ENCODE measurements around the gene GPC1. TPM values are rescaled to one million over a fixed set of nuclear protein-coding genes. Genes with fewer than 3 reads are reported as not detected.

GPC1 gene
- total RNA-seq, 3 donors from 2014 or later, result 13.8 to 56.3 (median 21.0) TPM

DNA sequence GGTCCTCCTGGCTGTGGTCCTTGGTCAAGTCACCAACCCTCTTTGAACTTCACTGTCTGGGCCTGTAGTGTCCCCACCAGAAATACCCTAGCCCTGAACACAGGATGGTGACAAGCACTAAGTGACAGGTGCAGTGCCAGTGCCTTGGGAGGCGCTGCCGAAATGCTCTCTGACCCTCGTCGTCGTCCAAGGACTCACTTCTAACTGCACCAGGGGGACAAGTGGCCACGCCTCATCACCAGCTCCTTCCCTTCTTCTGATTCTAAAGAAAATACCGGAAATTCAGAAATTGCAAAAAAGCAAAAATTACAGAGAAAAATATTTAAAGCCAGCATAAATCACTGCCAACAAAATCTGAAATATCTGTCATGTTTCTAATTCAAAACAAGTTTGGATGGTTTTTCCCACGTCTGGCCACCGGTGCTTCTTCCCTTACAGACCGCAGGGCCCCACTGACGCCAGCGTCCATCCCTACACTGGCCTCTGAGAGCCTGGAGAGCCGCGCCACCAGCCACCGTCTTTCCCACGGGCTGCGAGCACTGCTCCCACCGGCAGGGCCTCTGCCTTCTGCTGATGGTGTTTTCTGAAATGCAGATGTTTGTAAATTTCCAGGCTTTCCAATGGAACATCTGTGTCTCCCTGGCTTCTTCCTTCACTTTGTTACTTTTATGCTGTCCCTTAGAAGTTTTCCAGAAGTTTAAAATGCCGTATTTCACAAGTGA is 37.4 kb upstream of the GPC1 start:
- H3K27ac ChIP-seq, result no peak overlapping the region
- intact Hi-C loops (cut with DNase I; ENCODE audit: low total_unique reads), result loop anchor here (5.0 kb wide), 1 partner anchor 1851 kb away; no protein-coding TSS in a partner anchor
- H3K9me3 ChIP-seq, result no peaks in the 10 kb centered on the region
- H3K4me1 ChIP-seq, result no peaks in the 10 kb centered on the region
- peak in 1 of 2 donors; percentile 24 for DNase-seq (ENCODE audit: low spot score in 2 of 2)
- no peaks in the 10 kb centered on the region for H3K36me3 ChIP-seq
- TF ChIP-seq POLR2AphosphoS5 (IDR thresholded peaks at IDR 0.05) (no peak), POLR2A (IDR thresholded peaks at IDR 0.05) (no peak)
- TF ChIP-seq, protein P1, sequence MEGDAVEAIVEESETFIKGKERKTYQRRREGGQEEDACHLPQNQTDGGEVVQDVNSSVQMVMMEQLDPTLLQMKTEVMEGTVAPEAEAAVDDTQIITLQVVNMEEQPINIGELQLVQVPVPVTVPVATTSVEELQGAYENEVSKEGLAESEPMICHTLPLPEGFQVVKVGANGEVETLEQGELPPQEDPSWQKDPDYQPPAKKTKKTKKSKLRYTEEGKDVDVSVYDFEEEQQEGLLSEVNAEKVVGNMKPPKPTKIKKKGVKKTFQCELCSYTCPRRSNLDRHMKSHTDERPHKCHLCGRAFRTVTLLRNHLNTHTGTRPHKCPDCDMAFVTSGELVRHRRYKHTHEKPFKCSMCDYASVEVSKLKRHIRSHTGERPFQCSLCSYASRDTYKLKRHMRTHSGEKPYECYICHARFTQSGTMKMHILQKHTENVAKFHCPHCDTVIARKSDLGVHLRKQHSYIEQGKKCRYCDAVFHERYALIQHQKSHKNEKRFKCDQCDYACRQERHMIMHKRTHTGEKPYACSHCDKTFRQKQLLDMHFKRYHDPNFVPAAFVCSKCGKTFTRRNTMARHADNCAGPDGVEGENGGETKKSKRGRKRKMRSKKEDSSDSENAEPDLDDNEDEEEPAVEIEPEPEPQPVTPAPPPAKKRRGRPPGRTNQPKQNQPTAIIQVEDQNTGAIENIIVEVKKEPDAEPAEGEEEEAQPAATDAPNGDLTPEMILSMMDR (IDR thresholded peaks at IDR 0.05), result no peak
- H3K27me3 ChIP-seq, result peaks cover 0 to 6% of the 10 kb centered on the region in 2 donors
- H3K4me3 ChIP-seq, result no peak overlapping the region

DNA sequence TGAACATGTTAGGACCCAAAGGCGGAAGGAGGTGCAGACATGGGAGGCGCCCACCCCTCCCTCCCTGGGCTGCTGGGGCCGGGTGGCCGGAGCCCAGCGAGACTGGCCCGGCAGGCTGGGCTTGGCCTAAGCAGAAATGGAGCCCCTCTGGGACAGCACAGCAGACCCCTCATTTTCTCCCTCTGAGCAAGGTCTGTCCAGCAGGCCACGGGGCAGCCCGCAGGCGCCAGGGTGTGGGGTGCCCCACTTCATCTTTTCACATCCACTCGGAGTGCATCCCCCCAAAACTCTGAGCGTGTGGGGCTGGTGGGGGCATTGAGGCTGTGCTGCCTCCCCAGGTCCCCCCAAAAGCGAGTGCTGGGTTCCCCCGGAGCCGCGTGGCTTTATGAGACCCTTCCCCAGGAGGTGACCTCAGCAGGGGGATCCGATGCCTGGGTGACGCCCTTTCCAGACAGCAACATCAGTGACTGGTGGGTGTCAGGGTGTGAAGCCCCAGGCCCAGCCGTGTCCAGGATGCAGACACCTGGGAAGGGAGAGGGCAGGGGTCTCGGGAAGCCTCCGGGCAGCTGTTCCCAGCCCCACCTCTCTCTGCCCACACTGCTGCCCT is 36.7 kb upstream of the GPC1 start:
- peak overlapping the region in 1 of 2 donors; percentile 38 for H3K27ac ChIP-seq
- no peaks in the 10 kb centered on the region for H3K36me3 ChIP-seq
- TF ChIP-seq POLR2A (IDR thresholded peaks at IDR 0.05) (no peak), POLR2AphosphoS5 (IDR thresholded peaks at IDR 0.05) (no peak)
- TF ChIP-seq, protein P1 (IDR thresholded peaks at IDR 0.05), result no peak
- DNase-seq (ENCODE audit: low spot score in 2 of 2), result no peak
- no peaks in the 10 kb centered on the region for H3K9me3 ChIP-seq
- no peak overlapping the region for H3K4me3 ChIP-seq
- H3K4me1 ChIP-seq, result no peaks in the 10 kb centered on the region
- intact Hi-C loops (cut with DNase I; ENCODE audit: low total_unique reads), result loop anchor here (5.0 kb wide), 1 partner anchor 1851 kb away; no protein-coding TSS in a partner anchor
- peaks cover 0 to 6% of the 10 kb centered on the region in 2 donors for H3K27me3 ChIP-seq

DNA sequence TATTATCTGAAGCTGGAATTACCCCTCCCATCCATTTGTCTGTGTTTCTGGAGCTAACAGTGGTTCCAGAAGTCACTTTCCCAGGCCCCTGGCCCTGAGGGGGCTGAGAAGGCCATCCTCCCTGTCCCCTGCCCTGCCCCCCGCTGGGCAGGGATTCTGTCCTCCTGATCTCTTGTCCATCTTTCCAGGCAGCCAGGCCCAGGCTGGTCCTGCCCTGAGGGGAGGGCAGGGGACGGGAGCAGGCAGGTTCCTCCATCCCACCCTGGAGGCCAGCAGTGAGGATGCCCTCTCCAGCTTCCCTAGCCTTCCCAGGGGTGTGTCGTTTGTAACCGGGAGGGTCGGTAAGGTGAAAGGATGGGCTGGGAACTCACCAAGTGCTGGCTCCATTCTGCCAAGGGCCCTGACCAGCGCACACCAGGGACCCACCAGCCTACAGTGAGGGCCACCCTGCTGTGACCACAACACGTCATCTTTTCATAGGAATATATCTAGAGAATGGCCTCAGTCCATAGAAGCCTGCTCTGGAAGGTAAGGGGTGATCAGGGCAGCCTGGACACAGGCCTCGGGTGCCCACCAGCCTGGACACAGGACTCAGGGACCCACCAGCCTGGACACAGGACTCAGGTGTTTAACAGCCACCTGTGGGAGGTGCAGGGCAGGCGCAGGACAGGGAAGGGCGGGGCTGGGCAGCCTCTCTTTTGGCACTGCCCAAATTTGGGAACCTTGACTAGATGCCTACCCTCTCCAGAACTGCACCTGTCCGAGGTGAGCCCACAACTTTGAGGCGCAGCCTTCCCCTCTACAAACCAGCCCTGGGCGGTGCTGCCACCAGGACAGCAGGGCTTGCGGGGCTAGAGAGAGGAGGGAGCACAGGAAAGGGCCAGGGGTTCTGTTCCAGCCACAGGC is 35.8 kb upstream of the GPC1 start:
- H3K4me1 ChIP-seq, result no peaks in the 10 kb centered on the region
- DNase-seq (ENCODE audit: low spot score in 2 of 2), result no peak
- no peak overlapping the region for H3K27ac ChIP-seq
- TF ChIP-seq POLR2AphosphoS5 (IDR thresholded peaks at IDR 0.05) (no peak), POLR2A (IDR thresholded peaks at IDR 0.05) (no peak)
- TF ChIP-seq, protein P1 (IDR thresholded peaks at IDR 0.05), result no peak
- H3K36me3 ChIP-seq, result no peaks in the 10 kb centered on the region
- H3K9me3 ChIP-seq, result no peaks in the 10 kb centered on the region
- H3K27me3 ChIP-seq, result peaks cover 0 to 6% of the 10 kb centered on the region in 2 donors
- no peak overlapping the region for H3K4me3 ChIP-seq
- intact Hi-C loops (cut with DNase I; ENCODE audit: low total_unique reads), result loop anchor here (5.0 kb wide), 1 partner anchor 1852 kb away; no protein-coding TSS in a partner anchor

DNA sequence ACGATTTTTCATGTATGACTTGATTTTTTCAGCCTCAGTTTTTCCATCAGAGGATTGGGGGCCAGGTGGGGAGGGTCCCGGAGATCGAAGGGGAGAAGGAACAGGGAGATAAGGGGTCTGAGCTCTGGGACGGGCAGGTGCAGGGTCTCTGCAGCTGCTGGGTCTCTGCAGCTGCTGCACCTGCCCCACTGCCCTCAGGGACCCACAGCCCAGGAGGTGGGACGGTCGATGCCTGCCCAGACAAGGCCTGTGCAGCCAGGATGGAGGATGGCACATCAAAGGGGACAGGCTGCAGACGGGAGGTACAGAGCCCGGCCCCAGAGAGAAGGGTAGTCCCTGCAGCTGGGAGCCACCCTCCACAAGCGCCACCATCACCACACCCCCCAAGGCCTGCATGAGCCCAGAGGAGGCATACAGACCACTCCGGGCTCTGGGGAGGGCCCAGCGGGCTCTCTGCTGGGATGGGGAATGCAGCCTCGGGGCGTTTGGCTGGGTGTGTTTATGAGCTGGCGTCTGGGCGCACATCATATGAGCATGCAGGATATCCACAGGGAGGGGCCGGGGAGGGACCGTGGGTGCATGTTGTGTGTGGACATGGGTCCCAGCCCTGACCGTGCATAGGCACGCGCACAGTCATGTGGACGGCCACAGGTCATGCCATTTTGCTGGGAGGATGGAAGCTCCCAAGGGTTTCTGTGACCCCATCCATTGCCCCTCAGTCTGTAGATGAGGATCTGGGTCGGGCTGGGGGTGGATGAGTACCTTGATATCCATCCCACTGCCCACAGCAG is 34.9 kb upstream of the GPC1 start:
- no peak for DNase-seq (ENCODE audit: low spot score in 2 of 2)
- Histone ChIP-seq H3K4me3 (no peak overlapping the region), H3K36me3 (no peaks in the 10 kb centered on the region), H3K27ac (no peak overlapping the region), H3K9me3 (no peaks in the 10 kb centered on the region), H3K27me3 (peaks cover 0 to 6% of the 10 kb centered on the region in 2 donors), H3K4me1 (no peaks in the 10 kb centered on the region)
- intact Hi-C loops (cut with DNase I; ENCODE audit: low total_unique reads), result no loop called here
- TF ChIP-seq POLR2A (IDR thresholded peaks at IDR 0.05) (no peak), POLR2AphosphoS5 (IDR thresholded peaks at IDR 0.05) (no peak)
- TF ChIP-seq, protein P1 (IDR thresholded peaks at IDR 0.05), result no peak
